CD4-positive, alpha-beta T cell treated with Interleukin-4 for 4 hours (primary cell): ENCODE results near the gene RELA.

Source experiments
- DNase-seq: peaks from one replicate; pipeline ENCODE4 v3.0.0-alpha.2; 2020

RELA gene

GRCh38 chr11:65629579-65629978, 33.1 kb downstream of the RELA start:
- no peak for DNase-seq

- no peak for DNase-seq
These were observed 35.5 kb downstream of the RELA start for GRCh38 chr11:65627202-65627601.

- DNase-seq: peak; percentile 41
These were observed 36.9 kb downstream of the RELA start for GRCh38 chr11:65625628-65626342.

DNA sequence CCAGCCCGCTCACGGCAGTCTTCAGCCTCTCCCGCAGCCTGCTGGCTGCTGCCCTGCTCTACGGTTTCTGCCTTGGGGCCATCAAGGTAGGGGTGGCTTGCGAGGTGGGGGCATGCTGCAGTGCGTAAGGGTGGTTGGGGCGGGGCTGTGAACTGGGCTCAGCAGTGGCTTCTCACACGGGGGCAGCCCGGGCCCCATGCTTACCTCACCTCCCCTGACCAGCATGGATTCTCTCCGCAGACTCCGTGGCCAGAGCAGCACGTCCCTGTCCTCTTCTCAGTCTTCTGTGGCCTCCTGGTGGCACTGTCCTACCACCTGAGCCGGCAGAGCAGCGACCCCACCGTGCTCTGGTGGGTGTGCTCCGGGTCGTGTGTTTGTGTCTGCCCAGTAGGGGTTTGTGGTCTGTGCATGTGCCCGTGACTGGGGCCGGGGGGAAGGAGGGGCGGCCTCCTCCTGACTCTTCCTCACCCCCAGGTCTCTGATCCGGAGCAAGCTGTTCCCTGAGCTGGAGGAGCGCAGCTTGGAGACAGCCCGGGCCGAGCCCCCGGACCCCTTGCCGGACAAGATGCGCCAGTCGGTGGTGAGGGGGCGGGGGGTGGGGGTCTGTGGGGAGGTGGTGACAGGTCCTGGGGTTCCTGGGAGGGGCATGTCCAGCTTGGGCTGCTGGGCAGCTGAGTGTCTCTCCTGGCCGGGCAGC, 37.6 kb downstream of the RELA start:
- no peak for DNase-seq

DNA sequence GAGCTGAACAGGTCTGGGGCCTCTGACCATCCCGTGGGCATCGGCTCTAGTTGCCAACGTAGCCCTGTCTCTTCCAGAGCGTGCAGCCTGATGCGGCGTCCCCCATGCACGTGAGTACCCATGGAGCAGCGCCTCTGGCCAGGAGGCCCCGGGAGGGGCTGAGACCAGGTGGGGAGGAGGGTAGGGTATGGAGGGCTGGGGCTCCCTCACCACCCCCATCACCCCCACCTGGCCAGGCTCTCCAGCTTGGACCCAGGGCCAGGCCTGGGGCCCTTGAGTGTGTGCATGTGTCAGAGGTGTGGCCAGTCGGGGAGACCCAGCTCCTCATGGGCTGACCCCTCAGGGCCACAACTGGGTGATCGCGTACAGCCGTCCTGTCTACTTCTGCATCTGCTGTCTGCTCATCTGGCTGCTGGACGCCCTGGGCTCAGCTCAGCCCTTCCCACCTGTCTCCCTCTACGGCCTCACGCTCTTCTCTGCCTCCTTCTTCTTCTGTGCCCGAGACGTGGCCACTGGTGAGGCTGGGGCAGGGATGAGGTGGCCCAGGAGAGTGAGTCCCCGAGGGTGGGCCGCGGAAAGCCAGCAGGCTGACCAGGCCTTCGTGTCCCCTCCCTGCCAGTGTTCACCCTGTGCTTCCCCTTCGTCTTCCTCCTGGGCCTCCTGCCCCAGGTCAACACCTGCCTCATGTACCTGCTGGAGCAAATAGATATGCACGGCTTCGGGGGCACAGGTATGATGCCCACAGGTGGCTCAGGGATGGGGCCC, 38.7 kb downstream of the RELA start:
- no peak for DNase-seq

GRCh38 chr11:65623177-65623576, 39.5 kb downstream of the RELA start:
- DNase-seq: no peak

DNA sequence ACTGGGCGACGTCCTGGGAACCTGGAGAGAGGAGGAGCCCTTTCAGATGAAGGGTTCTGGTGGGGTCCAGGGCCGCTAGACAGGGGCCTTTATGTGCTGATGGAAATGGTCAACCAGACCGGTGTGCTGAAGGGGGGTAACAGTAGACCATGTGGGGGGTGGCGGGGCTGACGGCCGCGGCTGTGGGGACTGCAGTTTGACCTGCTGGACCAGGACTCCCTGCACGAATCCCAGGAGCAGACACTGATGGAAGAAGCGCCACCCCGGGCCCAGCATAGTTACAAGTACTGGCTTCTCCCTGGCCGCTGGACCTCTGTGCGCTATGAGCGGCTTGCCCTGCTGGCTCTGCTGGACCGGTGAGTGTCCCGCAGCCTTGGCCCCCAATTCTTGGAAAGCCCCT, 40.7 kb downstream of the RELA start:
- no peak for DNase-seq

DNA sequence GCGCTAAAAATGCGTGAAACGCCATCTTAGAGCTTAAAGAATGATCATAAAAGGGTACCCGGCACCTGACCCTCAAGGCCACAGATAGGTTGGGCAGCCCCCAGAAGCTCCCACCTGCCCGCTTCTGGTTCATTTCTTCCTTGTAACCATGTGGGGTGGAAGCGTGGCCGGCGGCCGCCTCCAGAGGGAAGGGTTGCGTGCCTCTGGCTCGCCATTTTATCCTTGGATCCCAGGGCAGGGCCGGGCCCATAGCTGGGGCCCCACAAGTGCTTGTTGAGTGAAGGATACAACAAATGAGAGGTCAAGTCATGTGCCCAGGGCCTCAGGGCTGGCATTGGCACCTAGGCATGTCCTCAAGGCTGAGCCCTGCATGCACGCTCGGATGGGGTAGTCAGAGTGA, 41.3 kb downstream of the RELA start:
- DNase-seq: no peak

- DNase-seq: no peak
These were observed 42.0 kb downstream of the RELA start for GRCh38 chr11:65620666-65621065.

- DNase-seq: no peak
These were observed 43.3 kb downstream of the RELA start for GRCh38 chr11:65619281-65619928.

DNA sequence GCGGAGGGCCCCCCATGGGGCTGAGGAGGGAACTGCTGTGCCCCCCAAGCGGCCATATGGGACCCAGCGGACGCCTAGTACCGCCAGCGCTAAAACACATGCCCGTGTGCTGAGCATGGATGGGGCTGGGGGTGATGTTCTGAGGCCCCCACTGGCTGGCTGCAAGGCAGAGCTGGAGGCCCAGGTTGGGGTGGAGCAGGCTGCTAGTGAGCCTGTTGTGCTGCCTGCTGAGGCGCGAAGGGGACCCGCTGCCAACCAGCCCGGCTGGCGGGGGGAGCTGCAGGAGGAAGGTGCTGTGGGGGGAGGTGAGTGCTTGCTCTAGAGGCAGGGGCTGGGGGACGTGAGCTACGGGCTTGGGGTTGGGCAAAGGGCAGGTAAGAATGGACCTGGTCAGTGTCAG, 44.0 kb downstream of the RELA start:
- no peak for DNase-seq

GRCh38 chr11:65617990-65618751, 44.5 kb downstream of the RELA start:
- DNase-seq: no peak

DNA sequence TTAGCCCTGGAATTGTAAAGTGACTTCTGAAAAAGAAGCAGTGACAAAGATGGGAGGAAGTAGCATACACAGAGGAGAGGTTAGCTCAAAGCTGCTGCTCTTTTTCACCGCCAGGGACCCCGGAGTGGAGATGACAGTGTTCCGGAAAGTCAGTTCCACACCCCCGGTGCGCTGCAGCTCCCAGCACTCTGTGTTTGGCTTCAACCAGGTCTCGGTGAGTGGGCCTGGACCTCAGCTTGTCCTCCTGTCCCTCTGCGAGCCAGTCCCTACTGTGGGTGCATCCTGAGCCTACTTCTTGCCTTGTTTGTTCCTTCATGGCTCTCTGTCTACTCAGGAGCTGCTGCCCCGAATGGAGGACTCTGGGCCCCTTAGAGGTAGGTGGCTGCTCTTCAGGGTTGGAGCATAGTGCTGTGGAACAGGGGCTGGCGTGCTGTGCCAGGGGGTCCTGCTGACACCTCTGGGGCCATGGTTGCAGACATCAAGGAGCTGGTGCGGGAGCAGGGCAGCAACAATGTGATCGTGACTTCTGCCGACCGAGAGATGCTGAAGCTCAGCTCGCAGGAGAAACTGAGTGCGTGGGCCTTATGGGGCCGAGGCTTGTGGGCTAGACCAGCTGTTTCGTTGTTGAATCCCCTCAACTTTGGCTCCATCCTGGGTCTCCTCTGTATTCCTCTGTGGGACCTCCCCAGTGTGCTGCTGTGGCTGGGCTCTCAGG, 45.4 kb downstream of the RELA start:
- no peak for DNase-seq

DNA sequence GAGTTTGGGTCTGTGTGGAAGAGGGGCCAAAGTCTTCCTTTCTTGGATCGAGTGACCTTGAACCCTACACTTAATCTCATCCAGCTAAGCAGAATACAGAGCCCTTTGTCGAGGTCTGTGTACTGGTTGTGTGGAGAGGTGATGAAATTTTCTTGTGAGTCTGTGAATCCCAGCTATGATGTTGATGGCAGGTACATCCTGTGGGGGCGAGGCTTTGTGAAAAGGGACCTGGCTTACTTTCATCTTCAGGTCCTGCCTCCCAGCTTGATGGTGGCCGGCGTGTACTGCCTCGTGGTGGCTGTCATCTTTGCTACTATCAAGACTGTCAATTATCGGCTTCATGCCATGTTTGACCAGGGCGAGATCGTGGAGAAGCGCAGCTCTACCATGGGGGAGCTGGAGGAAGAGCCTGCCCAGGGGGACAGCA, 46.1 kb downstream of the RELA start:
- no peak for DNase-seq

GRCh38 chr11:65615950-65616574, 46.7 kb downstream of the RELA start:
- peak; percentile 19 for DNase-seq

- peak; percentile 100 for DNase-seq
These were observed 47.3 kb downstream of the RELA start, which contains the start of gene PCNX3 for GRCh38 chr11:65615229-65615949. PCNX3 (plus strand) TSS chr11:65615776; CDS start chr11:65616312, 536 bp downstream.

GRCh38 chr11:65613091-65613928, 49.4 kb downstream of the RELA start:
- no peak for DNase-seq

GRCh38 chr11:65612691-65613090, 50.0 kb downstream of the RELA start:
- no peak for DNase-seq

- no peak for DNase-seq
These were observed 50.7 kb downstream of the RELA start for GRCh38 chr11:65611758-65612603.
